Kidney (tissue), 14 donors: ENCODE measurements around the gene TMEM132A. TPM values are rescaled to one million over a fixed set of nuclear protein-coding genes. Genes with fewer than 3 reads are reported as not detected.

Experiments used
- DNase-seq, 5 donors: peaks; one replicate each; pipeline ENCODE4 v3.0.0-alpha.2; 2013 to 2020
- FAIRE-seq: peaks from 2 replicates; lab custom pipeline; 2012; peaks lifted over from hg19 to GRCh38; lab: Jason Lieb, UNC
- H3K27ac ChIP-seq, 2 donors: one replicate each; pipeline ENCODE4 v1.7.0; 2013; ENCODE audit warnings: low read depth in 2 of 2, low read length in 2 of 2, inconsistent platforms in 1 of 2
- H3K27me3 ChIP-seq: one replicate; pipeline ENCODE4 v1.7.1; 2013; ENCODE audit warnings: low read length, inconsistent platforms; ENCODE audit not compliant: control insufficient read depth, insufficient read depth
- H3K36me3 ChIP-seq, 3 donors: one replicate each; pipeline versions ENCODE4 v1.7.0 to v1.7.1; 2013; ENCODE audit warnings: low read length in 3 of 3, control low read depth in 1 of 3, inconsistent platforms in 1 of 3; ENCODE audit not compliant: insufficient read depth in 3 of 3, control insufficient read depth in 2 of 3
- H3K4me1 ChIP-seq, 3 donors: one replicate each; pipeline versions ENCODE4 v1.7.0 to v1.7.1; 2013; ENCODE audit warnings: low read length in 3 of 3, inconsistent platforms in 1 of 3, low read depth in 1 of 3; ENCODE audit not compliant: control insufficient read depth in 2 of 3, insufficient read depth in 2 of 3
- H3K4me3 ChIP-seq, 3 donors: one replicate each; pipeline versions ENCODE4 v1.7.0 to v1.8.1; 2013; ENCODE audit warnings: low read length in 3 of 3, control low read depth in 1 of 3, inconsistent platforms in 1 of 3
- H3K9ac ChIP-seq, 3 donors: one replicate each; pipeline versions ENCODE4 v1.7.0 to v1.7.1; 2013; ENCODE audit warnings: low read length in 3 of 3, control low read depth in 1 of 3, inconsistent platforms in 1 of 3
- H3K9me3 ChIP-seq, 3 donors: one replicate each; pipeline versions ENCODE4 v1.7.0 to v1.7.1; 2013; ENCODE audit warnings: low read length in 3 of 3, control low read depth in 1 of 3, inconsistent platforms in 1 of 3; ENCODE audit not compliant: control insufficient read depth in 2 of 3, insufficient read depth in 1 of 3
- intact Hi-C: fragments of 100-400 bp; cut with DNase I; formaldehyde crosslinking; loops from one replicate; pipeline ENCODE4 v1.11.1; 2022
- polyA plus RNA-seq: library from polyadenylated mRNA; stranded (reverse); fragments of 350-450 nt; fragmentation: Illumina TruSeq; extraction: RNeasy Lipid Tissue Mini Kit (QIAGEN cat#74804); gene quantifications from one replicate; pipeline ENCODE4 v1.2.3, GENCODE V29; 2014; ENCODE audit warnings: low read depth, low replicate concordance; ENCODE audit not compliant: insufficient read depth
- total RNA-seq: library from RNA; stranded (reverse); fragmentation: NEBNext Ultra II Directional; extraction: Animal tissue kit (Norgen Biotek cat#: 25700); gene quantifications from one replicate; pipeline ENCODE4 v1.2.1, GENCODE V29; 2021
- TF ChIP-seq, protein P1 (sequence below): IDR thresholded peaks from 3 replicates; pipeline ENCODE4 v1.5.1; 2012; ENCODE audit warnings: mild to moderate bottlenecking, moderate library complexity, borderline replicate concordance; ENCODE audit not compliant: insufficient read depth; ENCODE audit errors: extremely low read depth
- donor health status: control.
- donor health status: control.
- donor health status: control.
- donor health status: control.
- donor health status: control.
- donor health status: DM: yes; HTN: yes; CAD: no.
- donor health status: Normal renal cell carcinoma (clear cell type).

The TMEM132A gene
- total and polyA plus RNA-seq, 2 donors from 2014 or later = 17.2 to 19.1 TPM

DNA sequence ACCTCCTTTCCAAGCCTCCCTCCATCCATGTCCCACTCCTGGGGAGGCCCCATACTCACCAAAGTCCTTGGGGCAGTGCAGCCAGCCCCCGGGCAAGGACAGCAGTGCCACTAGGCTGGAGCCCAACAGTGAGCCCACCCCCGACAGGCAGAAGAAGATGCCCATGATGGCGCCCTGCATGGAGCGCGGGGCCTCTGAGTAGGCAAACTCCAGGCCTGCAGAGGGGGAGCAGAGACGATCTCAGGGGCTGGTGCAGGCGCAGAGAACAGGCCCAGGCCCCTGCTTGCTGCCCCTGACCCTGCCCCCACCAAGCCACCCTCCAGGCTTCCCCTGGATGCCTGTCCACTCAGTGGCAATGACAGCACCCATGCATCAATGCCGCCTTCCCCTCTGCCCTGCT, 13.6 kb downstream of the TMEM132A start:
- Histone ChIP-seq H3K27me3 (no peaks in the 10 kb centered on the region), H3K4me3 (no peak overlapping the region), H3K4me1 (no peaks in the 10 kb centered on the region), H3K9me3 (no peaks in the 10 kb centered on the region), H3K9ac (no peak overlapping the region), H3K27ac (no peak overlapping the region), H3K36me3 (no peaks in the 10 kb centered on the region)
- FAIRE-seq (no peak), DNase-seq (no peak)
- intact Hi-C loops = no loop called here
- TF ChIP-seq, protein P1, sequence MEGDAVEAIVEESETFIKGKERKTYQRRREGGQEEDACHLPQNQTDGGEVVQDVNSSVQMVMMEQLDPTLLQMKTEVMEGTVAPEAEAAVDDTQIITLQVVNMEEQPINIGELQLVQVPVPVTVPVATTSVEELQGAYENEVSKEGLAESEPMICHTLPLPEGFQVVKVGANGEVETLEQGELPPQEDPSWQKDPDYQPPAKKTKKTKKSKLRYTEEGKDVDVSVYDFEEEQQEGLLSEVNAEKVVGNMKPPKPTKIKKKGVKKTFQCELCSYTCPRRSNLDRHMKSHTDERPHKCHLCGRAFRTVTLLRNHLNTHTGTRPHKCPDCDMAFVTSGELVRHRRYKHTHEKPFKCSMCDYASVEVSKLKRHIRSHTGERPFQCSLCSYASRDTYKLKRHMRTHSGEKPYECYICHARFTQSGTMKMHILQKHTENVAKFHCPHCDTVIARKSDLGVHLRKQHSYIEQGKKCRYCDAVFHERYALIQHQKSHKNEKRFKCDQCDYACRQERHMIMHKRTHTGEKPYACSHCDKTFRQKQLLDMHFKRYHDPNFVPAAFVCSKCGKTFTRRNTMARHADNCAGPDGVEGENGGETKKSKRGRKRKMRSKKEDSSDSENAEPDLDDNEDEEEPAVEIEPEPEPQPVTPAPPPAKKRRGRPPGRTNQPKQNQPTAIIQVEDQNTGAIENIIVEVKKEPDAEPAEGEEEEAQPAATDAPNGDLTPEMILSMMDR = no peak

DNA sequence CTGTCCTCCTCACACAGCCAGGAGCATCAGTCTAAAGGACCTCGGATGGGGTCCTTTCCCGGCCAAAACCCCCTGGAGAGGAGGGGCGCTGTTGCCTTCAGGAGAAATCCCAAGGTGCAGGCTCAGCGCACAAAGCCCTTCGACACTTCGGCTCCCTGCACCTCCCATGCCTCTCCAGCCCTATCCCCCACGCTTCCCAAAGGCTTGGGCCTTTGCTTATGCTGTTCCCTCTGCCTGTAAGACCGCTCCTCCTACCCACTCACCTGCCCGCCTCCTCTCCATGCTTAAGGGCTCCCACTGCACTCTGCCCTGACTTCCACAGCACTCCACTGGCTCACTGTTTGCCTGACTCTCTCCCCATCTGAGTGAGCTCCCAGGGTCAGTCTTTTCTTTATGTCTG, 14.2 kb downstream of the TMEM132A start:
- FAIRE-seq = no peak
- Histone ChIP-seq H3K27ac (no peak overlapping the region), H3K27me3 (no peaks in the 10 kb centered on the region), H3K36me3 (no peaks in the 10 kb centered on the region), H3K4me3 (no peak overlapping the region), H3K9me3 (no peaks in the 10 kb centered on the region), H3K4me1 (no peaks in the 10 kb centered on the region), H3K9ac (no peak overlapping the region)
- intact Hi-C loops = no loop called here
- no peak for DNase-seq
- TF ChIP-seq, protein P1 = no peak

DNA sequence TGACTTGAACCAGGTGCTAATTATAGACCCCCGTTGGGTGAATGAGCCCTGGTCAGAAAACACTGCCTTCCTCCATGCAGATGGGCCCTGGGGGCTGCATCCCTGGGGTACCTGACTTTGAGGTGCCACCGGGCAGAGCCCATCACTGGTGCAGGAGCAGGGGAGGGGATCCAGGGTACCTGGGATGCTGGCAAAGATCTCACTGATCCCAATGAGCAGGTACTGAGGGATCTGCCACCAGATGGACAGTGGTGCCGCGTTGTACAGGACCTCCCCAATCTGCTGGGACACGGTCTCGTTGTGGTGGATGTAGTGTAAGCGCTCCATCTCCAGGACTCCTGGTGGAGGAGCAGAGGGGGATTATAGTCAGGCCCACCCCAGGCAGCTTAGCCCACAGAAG, 15.0 kb downstream of the TMEM132A start:
- H3K27ac ChIP-seq = no peak overlapping the region
- DNase-seq (no peak), FAIRE-seq (no peak)
- TF ChIP-seq, protein P1 = no peak
- no peaks in the 10 kb centered on the region for H3K36me3 ChIP-seq
- H3K9ac ChIP-seq = no peak overlapping the region
- H3K4me3 ChIP-seq = no peak overlapping the region
- no peaks in the 10 kb centered on the region for H3K9me3 ChIP-seq
- no peaks in the 10 kb centered on the region for H3K27me3 ChIP-seq
- intact Hi-C loops = no loop called here
- no peaks in the 10 kb centered on the region for H3K4me1 ChIP-seq

DNA sequence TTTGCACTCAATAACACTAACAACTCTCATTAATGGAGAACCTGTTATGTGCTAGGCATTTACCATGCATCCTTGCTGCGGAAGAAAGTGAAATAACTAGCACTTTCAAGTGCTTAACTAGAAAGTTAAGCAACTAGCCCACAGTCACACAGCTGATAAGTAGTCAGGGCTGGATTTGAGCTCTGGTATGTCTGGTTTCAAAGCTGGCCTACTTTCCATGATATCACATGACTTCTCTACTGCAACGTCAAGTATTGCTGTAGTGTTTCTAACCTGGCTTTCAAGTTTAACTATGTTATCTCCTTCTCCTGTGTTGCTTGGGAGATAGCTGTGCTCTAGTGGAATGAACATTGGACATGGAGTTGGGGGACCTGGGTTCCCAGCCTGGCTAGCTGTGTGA, 15.6 kb downstream of the TMEM132A start:
- Histone ChIP-seq H3K27ac (no peak overlapping the region), H3K27me3 (no peaks in the 10 kb centered on the region), H3K4me3 (no peak overlapping the region), H3K4me1 (no peaks in the 10 kb centered on the region), H3K36me3 (no peaks in the 10 kb centered on the region), H3K9me3 (no peaks in the 10 kb centered on the region), H3K9ac (no peak overlapping the region)
- intact Hi-C loops = no loop called here
- no peak for DNase-seq
- no peak for FAIRE-seq
- TF ChIP-seq, protein P1 = no peak
